Lower leg skin (tissue), 4 donors: ENCODE results near the gene GAREM1. TPM values are rescaled to one million over a fixed set of nuclear protein-coding genes. Genes with fewer than 3 reads are reported as not detected.

Experiments used
- DNase-seq, 2 donors: peaks; one replicate each; pipeline ENCODE4 v3.0.0-alpha.2; 2019; ENCODE audit warnings: low spot score in 2 of 2
- H3K4me3 ChIP-seq: fragments of 200-600 bp; sonication (generic); 2 replicates; pipeline ENCODE4 v1.5.1; 2017; ENCODE audit warnings: mild to moderate bottlenecking, low read depth; ENCODE audit not compliant: poor library complexity, severe bottlenecking
- CTCF ChIP-seq, 3 donors: fragments of 450-650 bp; IDR thresholded peaks; one replicate each; pipeline ENCODE4 v1.5.1; 2016; ENCODE audit warnings: antibody characterized with exemption in 3 of 3, mild to moderate bottlenecking in 3 of 3, moderate library complexity in 2 of 3
- POLR2A ChIP-seq, 2 donors: fragments of 450-650 bp; IDR thresholded peaks; one replicate each; pipeline ENCODE4 v1.6.1; 2016 to 2017; ENCODE audit warnings: antibody characterized with exemption in 2 of 2, mild to moderate bottlenecking in 1 of 2, moderate library complexity in 1 of 2
- WGBS, 2 donors: methylation state at CpG; one replicate each; pipeline ENCODE4 v1.1.5; 2018; 5-methylcytosine and 5-hydroxymethylcytosine counted together
- intact Hi-C: fragments of 100-400 bp; cut with DNase I; formaldehyde crosslinking; loops from one replicate; pipeline ENCODE4 v1.15.0; 2023; ENCODE audit warnings: low total_unique reads
- total RNA-seq, 4 donors: library from RNA; depleted of rRNA; stranded (reverse); fragments of >200 nt; gene quantifications; one replicate each; pipeline ENCODE4 v1.1.0, GENCODE V29; 2016

GAREM1 gene
- total RNA-seq, 4 donors from 2014 or later = 41.1 to 70.9 (median 49.6) TPM

- no peak for TF ChIP-seq CTCF (IDR thresholded peaks at IDR 0.05)
- no peak for TF ChIP-seq POLR2A (IDR thresholded peaks at IDR 0.05)
- DNase-seq = no peak
- intact Hi-C loops = no loop called here
- no peak overlapping the region for H3K4me3 ChIP-seq
- WGBS, 2 donors = 67 to 77% methylated on average over 4 of the region's 4 CpGs
Observed at GRCh38 chr18:32427084-32427900, 43.4 kb downstream of the GAREM1 start.

- intact Hi-C loops = no loop called here
- TF ChIP-seq POLR2A (IDR thresholded peaks at IDR 0.05) (no peak), CTCF (IDR thresholded peaks at IDR 0.05) (no peak)
- H3K4me3 ChIP-seq = no peak overlapping the region
- WGBS, 2 donors = 80 to 92% methylated on average over 1 of the region's 1 CpG
- DNase-seq = no peak
Observed at GRCh38 chr18:32425466-32425865, 45.2 kb downstream of the GAREM1 start.

- TF ChIP-seq CTCF (IDR thresholded peaks at IDR 0.05) (no peak), POLR2A (IDR thresholded peaks at IDR 0.05) (no peak)
- WGBS, 2 donors = 26 to 31% methylated on average over 1 of the region's 1 CpG
- no peak for DNase-seq
- intact Hi-C loops = no loop called here
- no peak overlapping the region for H3K4me3 ChIP-seq
Observed at GRCh38 chr18:32424696-32425095, 46.0 kb downstream of the GAREM1 start.

- H3K4me3 ChIP-seq = no peak overlapping the region
- no peak for DNase-seq
- TF ChIP-seq CTCF (IDR thresholded peaks at IDR 0.05) = no peak
- no peak for TF ChIP-seq POLR2A (IDR thresholded peaks at IDR 0.05)
- intact Hi-C loops = no loop called here
- WGBS, 2 donors = 85 to 90% methylated on average over 4 of the region's 4 CpGs
Observed at GRCh38 chr18:32422978-32423740, 47.5 kb downstream of the GAREM1 start.

- intact Hi-C loops = no loop called here
- TF ChIP-seq POLR2A (IDR thresholded peaks at IDR 0.05) (no peak), CTCF (IDR thresholded peaks at IDR 0.05) (no peak)
- H3K4me3 ChIP-seq = no peak overlapping the region
- DNase-seq = no peak
- 83% methylated on average over 3 of the region's 3 CpGs for WGBS, 2 donors
Observed at GRCh38 chr18:32422201-32422600, 48.5 kb downstream of the GAREM1 start.
